GM19455 (cell line): ENCODE data around the gene KIF16B.
"Not testable (repeated sequence)": the region's sequence is repeated elsewhere in the genome, so short reads cannot be mapped to it uniquely, and the experiment has no call there.

Experiments
- ATAC-seq: cut with Tn5 transposase; IDR thresholded peaks from one replicate; pipeline ENCODE4 v1.9.1; 2021; ENCODE audit not compliant: unreplicated experiment

KIF16B gene

GRCh38 chr20:16270314-16270931 is 302.8 kb downstream of the KIF16B start:
- no peak for ATAC-seq

- ATAC-seq = no peak
These were observed 305.7 kb downstream of the KIF16B start for GRCh38 chr20:16267526-16267925.

GRCh38 chr20:16265334-16265733 is 307.9 kb downstream of the KIF16B start:
- ATAC-seq = no peak

- ATAC-seq = no peak
These were observed 309.7 kb downstream of the KIF16B start for GRCh38 chr20:16263582-16263981.

- no peak for ATAC-seq
These were observed 310.7 kb downstream of the KIF16B start for GRCh38 chr20:16262594-16262993.

- no peak for ATAC-seq
These were observed 311.4 kb downstream of the KIF16B start for GRCh38 chr20:16261733-16262273.

- ATAC-seq = no peak
These were observed 312.3 kb downstream of the KIF16B start for GRCh38 chr20:16260911-16261310.

GRCh38 chr20:16260133-16260532 is 313.1 kb downstream of the KIF16B start:
- ATAC-seq = not testable (repeated sequence)

- ATAC-seq = no peak
These were observed 314.5 kb downstream of the KIF16B start for GRCh38 chr20:16258766-16259165.

- no peak for ATAC-seq
These were observed 315.3 kb downstream of the KIF16B start for GRCh38 chr20:16257813-16258430.

GRCh38 chr20:16257021-16257420 is 316.2 kb downstream of the KIF16B start:
- ATAC-seq = no peak

- no peak for ATAC-seq
These were observed 326.4 kb downstream of the KIF16B start for GRCh38 chr20:16246870-16247269.

- ATAC-seq = no peak
These were observed 327.0 kb downstream of the KIF16B start for GRCh38 chr20:16246291-16246690.

GRCh38 chr20:16245879-16246278 is 327.4 kb downstream of the KIF16B start:
- ATAC-seq = no peak

- ATAC-seq = no peak
These were observed 328.4 kb downstream of the KIF16B start for GRCh38 chr20:16244892-16245291.

GRCh38 chr20:16243470-16243869 is 329.8 kb downstream of the KIF16B start:
- no peak for ATAC-seq

- no peak for ATAC-seq
These were observed 331.3 kb downstream of the KIF16B start for GRCh38 chr20:16241911-16242310.

GRCh38 chr20:16240355-16240754 is 332.9 kb downstream of the KIF16B start:
- no peak for ATAC-seq

GRCh38 chr20:16236589-16237241 is 336.5 kb downstream of the KIF16B start:
- no peak for ATAC-seq

GRCh38 chr20:16230402-16230801 is 342.8 kb downstream of the KIF16B start:
- ATAC-seq = no peak

GRCh38 chr20:16229813-16230212 is 343.4 kb downstream of the KIF16B start:
- ATAC-seq = no peak

GRCh38 chr20:16228722-16229121 is 344.5 kb downstream of the KIF16B start:
- no peak for ATAC-seq
